Endothelial cell of coronary artery (primary cell): ENCODE results near the gene RAB27B. TPM values are rescaled to one million over a fixed set of nuclear protein-coding genes. Genes with fewer than 3 reads are reported as not detected.

Experiments
- total RNA-seq: library from RNA; depleted of rRNA; stranded (reverse); fragments of >200 nt; gene quantifications from 2 replicates; pipeline ENCODE4 v1.2.3, GENCODE V29; 2014

Gene RAB27B
- total RNA-seq = 0.54 and 3.5 TPM in 2 replicates

GRCh38 chr18:54828281-54828881 lies at the start of gene RAB27B:
Gene RAB27B, plus strand, starts transcription at chr18:54828477. Its CDS starts 49,109 bp downstream, at chr18:54877586.

Other genes with a start within 250 kb of the RAB27B start
- not detected in 2 replicates for gene DYNAP, start 237.2 kb upstream of the RAB27B start, total RNA-seq
- 2.3 and 5.9 TPM in 2 replicates for gene CCDC68, start 131.0 kb downstream of the RAB27B start, total RNA-seq